PC-9 (cell line): ENCODE data around the gene SPEN.

Experiments
- EZH2 ChIP-seq: fragments of 200-600 bp; sonication (generic); IDR thresholded peaks from 2 replicates; pipeline ENCODE4 v1.8.0; 2017; ENCODE audit warnings: antibody characterized with exemption, low read depth
- TF ChIP-seq, protein P1 (sequence below): fragments of 200-600 bp; sonication (generic); conservative IDR thresholded peaks from 2 replicates; pipeline ENCODE4 v1.6.1; 2017; ENCODE audit warnings: mixed run types, antibody characterized with exemption, mild to moderate bottlenecking, moderate library complexity

DNA sequence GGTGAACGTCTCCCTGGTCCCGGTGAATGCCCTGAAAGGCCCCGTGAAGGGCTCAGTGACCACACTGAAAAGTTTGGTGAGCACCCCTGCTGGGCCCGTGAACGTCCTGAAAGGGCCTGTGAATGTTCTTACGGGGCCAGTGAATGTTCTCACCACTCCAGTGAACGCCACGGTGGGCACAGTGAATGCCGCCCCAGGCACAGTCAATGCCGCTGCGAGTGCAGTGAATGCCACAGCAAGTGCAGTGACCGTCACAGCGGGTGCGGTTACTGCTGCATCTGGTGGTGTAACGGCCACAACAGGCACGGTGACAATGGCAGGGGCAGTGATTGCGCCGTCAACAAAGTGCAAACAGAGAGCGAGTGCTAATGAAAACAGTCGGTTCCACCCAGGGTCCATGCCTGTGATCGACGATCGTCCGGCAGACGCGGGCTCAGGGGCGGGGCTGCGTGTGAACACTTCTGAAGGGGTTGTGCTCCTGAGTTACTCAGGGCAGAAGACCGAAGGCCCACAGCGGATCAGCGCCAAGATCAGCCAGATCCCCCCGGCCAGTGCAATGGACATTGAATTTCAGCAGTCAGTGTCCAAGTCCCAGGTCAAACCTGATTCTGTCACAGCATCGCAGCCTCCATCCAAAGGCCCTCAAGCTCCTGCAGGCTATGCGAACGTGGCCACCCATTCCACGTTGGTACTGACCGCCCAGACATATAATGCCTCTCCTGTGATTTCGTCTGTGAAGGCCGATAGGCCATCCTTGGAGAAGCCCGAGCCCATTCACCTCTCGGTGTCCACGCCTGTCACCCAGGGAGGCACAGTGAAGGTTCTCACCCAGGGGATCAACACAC, 86.9 kb downstream of the SPEN start:
- TF ChIP-seq, protein P1, sequence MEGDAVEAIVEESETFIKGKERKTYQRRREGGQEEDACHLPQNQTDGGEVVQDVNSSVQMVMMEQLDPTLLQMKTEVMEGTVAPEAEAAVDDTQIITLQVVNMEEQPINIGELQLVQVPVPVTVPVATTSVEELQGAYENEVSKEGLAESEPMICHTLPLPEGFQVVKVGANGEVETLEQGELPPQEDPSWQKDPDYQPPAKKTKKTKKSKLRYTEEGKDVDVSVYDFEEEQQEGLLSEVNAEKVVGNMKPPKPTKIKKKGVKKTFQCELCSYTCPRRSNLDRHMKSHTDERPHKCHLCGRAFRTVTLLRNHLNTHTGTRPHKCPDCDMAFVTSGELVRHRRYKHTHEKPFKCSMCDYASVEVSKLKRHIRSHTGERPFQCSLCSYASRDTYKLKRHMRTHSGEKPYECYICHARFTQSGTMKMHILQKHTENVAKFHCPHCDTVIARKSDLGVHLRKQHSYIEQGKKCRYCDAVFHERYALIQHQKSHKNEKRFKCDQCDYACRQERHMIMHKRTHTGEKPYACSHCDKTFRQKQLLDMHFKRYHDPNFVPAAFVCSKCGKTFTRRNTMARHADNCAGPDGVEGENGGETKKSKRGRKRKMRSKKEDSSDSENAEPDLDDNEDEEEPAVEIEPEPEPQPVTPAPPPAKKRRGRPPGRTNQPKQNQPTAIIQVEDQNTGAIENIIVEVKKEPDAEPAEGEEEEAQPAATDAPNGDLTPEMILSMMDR = no peak
- TF ChIP-seq EZH2 = no peak
